ENCODE data around the gene EXOC2.
"Not testable (repeated sequence)": the region's sequence is repeated elsewhere in the genome, so short reads cannot be mapped to it uniquely, and the experiment has no call there.

EXOC2 gene

GRCh38 chr6:611928-612327, 81.0 kb downstream of the EXOC2 start:
- Histone ChIP-seq H3F3A (ENCODE audit: control insufficient read depth, insufficient read depth) (no peaks in the 10 kb centered on the region), H3K9me3 (ENCODE audit: control insufficient read depth, insufficient read depth, low read length) (no peaks in the 10 kb centered on the region), H3K4me1 (ENCODE audit: control insufficient read depth, low read length) (no peaks in the 10 kb centered on the region), H3K4me3 (ENCODE audit: low read length) (no peak overlapping the region), H3K9me2 (replicated peaks; ENCODE audit: control insufficient read depth, low read length) (no peaks in the 10 kb centered on the region), H4K20me1 (ENCODE audit: control insufficient read depth, insufficient read depth, low read depth, low read length) (no peaks in the 10 kb centered on the region), H3K36me3 (ENCODE audit: control insufficient read depth, low read length) (no peaks in the 10 kb centered on the region), H3K27me3 (ENCODE audit: control insufficient read depth, low read length) (no peaks in the 10 kb centered on the region), H3K27ac (ENCODE audit: low read depth, low read length) (no peak overlapping the region), H3K4me2 (ENCODE audit: low read length) (no peak overlapping the region), H3K79me2 (ENCODE audit: control insufficient read depth, low read length) (no peaks in the 10 kb centered on the region)
- TF ChIP-seq CTCF (IDR thresholded peaks at IDR 0.05; ENCODE audit: low read depth, low read length, poor library complexity, severe bottlenecking), result no peak
- TF ChIP-seq EZH2phosphoT487 (IDR thresholded peaks at IDR 0.05; ENCODE audit: borderline replicate concordance, low read length), result no peak

- TF ChIP-seq EZH2phosphoT487 (IDR thresholded peaks at IDR 0.05; ENCODE audit: borderline replicate concordance, low read length), result no peak
- Histone ChIP-seq H3K9me3 (ENCODE audit: control insufficient read depth, insufficient read depth, low read length) (no peaks in the 10 kb centered on the region), H3K4me1 (ENCODE audit: control insufficient read depth, low read length) (no peaks in the 10 kb centered on the region), H3K36me3 (ENCODE audit: control insufficient read depth, low read length) (no peaks in the 10 kb centered on the region), H3K27me3 (ENCODE audit: control insufficient read depth, low read length) (no peaks in the 10 kb centered on the region), H3K27ac (ENCODE audit: low read depth, low read length) (no peak overlapping the region), H3F3A (ENCODE audit: control insufficient read depth, insufficient read depth) (no peaks in the 10 kb centered on the region), H4K20me1 (ENCODE audit: control insufficient read depth, insufficient read depth, low read depth, low read length) (no peaks in the 10 kb centered on the region), H3K9me2 (replicated peaks; ENCODE audit: control insufficient read depth, low read length) (no peaks in the 10 kb centered on the region), H3K79me2 (ENCODE audit: control insufficient read depth, low read length) (no peaks in the 10 kb centered on the region), H3K4me2 (ENCODE audit: low read length) (no peak overlapping the region), H3K4me3 (ENCODE audit: low read length) (no peak overlapping the region)
Observed at GRCh38 chr6:610882-611281, 82.1 kb downstream of the EXOC2 start.

- TF ChIP-seq CTCF (IDR thresholded peaks at IDR 0.05; ENCODE audit: low read depth, low read length, poor library complexity, severe bottlenecking), result no peak
- TF ChIP-seq EZH2phosphoT487 (IDR thresholded peaks at IDR 0.05; ENCODE audit: borderline replicate concordance, low read length), result no peak
Observed at GRCh38 chr6:609905-610304, 83.0 kb downstream of the EXOC2 start.

GRCh38 chr6:606829-607379, 86.0 kb downstream of the EXOC2 start:
- H3F3A ChIP-seq (ENCODE audit: control insufficient read depth, insufficient read depth), result no peaks in the 10 kb centered on the region
- H3K27me3 ChIP-seq (ENCODE audit: control insufficient read depth, low read length), result no peaks in the 10 kb centered on the region
- no peaks in the 10 kb centered on the region for H3K9me3 ChIP-seq (ENCODE audit: control insufficient read depth, insufficient read depth, low read length)
- H3K27ac ChIP-seq (ENCODE audit: low read depth, low read length), result no peak overlapping the region
- no peak overlapping the region for H3K4me3 ChIP-seq (ENCODE audit: low read length)
- H3K4me2 ChIP-seq (ENCODE audit: low read length), result no peak overlapping the region
- no peaks in the 10 kb centered on the region for H3K4me1 ChIP-seq (ENCODE audit: control insufficient read depth, low read length)
- H3K36me3 ChIP-seq (ENCODE audit: control insufficient read depth, low read length), result no peaks in the 10 kb centered on the region
- H3K79me2 ChIP-seq (ENCODE audit: control insufficient read depth, low read length), result no peaks in the 10 kb centered on the region
- no peaks in the 10 kb centered on the region for H4K20me1 ChIP-seq (ENCODE audit: control insufficient read depth, insufficient read depth, low read depth, low read length)
- no peak for TF ChIP-seq CTCF (IDR thresholded peaks at IDR 0.05; ENCODE audit: low read depth, low read length, poor library complexity, severe bottlenecking)
- TF ChIP-seq EZH2phosphoT487 (IDR thresholded peaks at IDR 0.05; ENCODE audit: borderline replicate concordance, low read length), result no peak
- H3K9me2 ChIP-seq (replicated peaks; ENCODE audit: control insufficient read depth, low read length), result no peaks in the 10 kb centered on the region

More at GRCh38 chr6:609905-610304, 83.0 kb downstream of the EXOC2 start:
- Histone ChIP-seq H3K4me2 (ENCODE audit: low read length) (no peak overlapping the region), H3K79me2 (ENCODE audit: control insufficient read depth, low read length) (no peaks in the 10 kb centered on the region), H3K9me2 (replicated peaks; ENCODE audit: control insufficient read depth, low read length) (no peaks in the 10 kb centered on the region), H3K27me3 (ENCODE audit: control insufficient read depth, low read length) (no peaks in the 10 kb centered on the region), H3F3A (ENCODE audit: control insufficient read depth, insufficient read depth) (no peaks in the 10 kb centered on the region), H3K27ac (ENCODE audit: low read depth, low read length) (no peak overlapping the region), H3K36me3 (ENCODE audit: control insufficient read depth, low read length) (no peaks in the 10 kb centered on the region), H3K9me3 (ENCODE audit: control insufficient read depth, insufficient read depth, low read length) (no peaks in the 10 kb centered on the region), H3K4me3 (ENCODE audit: low read length) (no peak overlapping the region), H3K4me1 (ENCODE audit: control insufficient read depth, low read length) (no peaks in the 10 kb centered on the region), H4K20me1 (ENCODE audit: control insufficient read depth, insufficient read depth, low read depth, low read length) (no peaks in the 10 kb centered on the region)

GRCh38 chr6:605895-606294, 87.0 kb downstream of the EXOC2 start:
- not testable (repeated sequence) for H3K4me3 ChIP-seq (ENCODE audit: low read length); H3K36me3 ChIP-seq (ENCODE audit: control insufficient read depth, low read length); H3K4me2 ChIP-seq (ENCODE audit: low read length); H3K4me1 ChIP-seq (ENCODE audit: control insufficient read depth, low read length); H3K27ac ChIP-seq (ENCODE audit: low read depth, low read length); H3K27me3 ChIP-seq (ENCODE audit: control insufficient read depth, low read length); H3K9me2 ChIP-seq (replicated peaks; ENCODE audit: control insufficient read depth, low read length); H3K79me2 ChIP-seq (ENCODE audit: control insufficient read depth, low read length); H3K9me3 ChIP-seq (ENCODE audit: control insufficient read depth, insufficient read depth, low read length); H4K20me1 ChIP-seq (ENCODE audit: control insufficient read depth, insufficient read depth, low read depth, low read length); H3F3A ChIP-seq (ENCODE audit: control insufficient read depth, insufficient read depth)

Data from DOHH2 (cell line).